ENCODE measurements around the gene TUBA4A. TPM values are rescaled to one million over a fixed set of nuclear protein-coding genes. Genes with fewer than 3 reads are reported as not detected.

Gene TUBA4A
- total RNA-seq, 2 donors from 2014 or later: 43.5 to 51.2 TPM

- no peaks in the 10 kb centered on the region for H3K4me1 ChIP-seq (replicated peaks)
- H3K36me3 ChIP-seq: no peaks in the 10 kb centered on the region
- H3K9me3 ChIP-seq: no peaks in the 10 kb centered on the region
- intact Hi-C loops (cut with DNase I): loop anchor here (10.0 kb wide), 2 partner anchors 77 to 243 kb away; partner anchors contain the start of gene ABCB6
- H3K27ac ChIP-seq: no peak overlapping the region
- H3K27me3 ChIP-seq (replicated peaks; ENCODE audit: insufficient read depth): no peaks in the 10 kb centered on the region
- TF ChIP-seq CTCF (IDR thresholded peaks at IDR 0.05): no peak
- TF ChIP-seq POLR2AphosphoS5 (IDR thresholded peaks at IDR 0.05): no peak
- no peak for TF ChIP-seq POLR2A (IDR thresholded peaks at IDR 0.05)
- no peak overlapping the region for H3K4me3 ChIP-seq
- WGBS: 91% methylated on average over 7 of the region's 7 CpGs
- DNase-seq (ENCODE audit: low spot score): no peak
Measured at GRCh38 chr2:219291394-219291793, 37.7 kb upstream of the TUBA4A start.

GRCh38 chr2:219290381-219291171, 36.9 kb upstream of the TUBA4A start:
- peaks cover 3% of the 10 kb centered on the region for H3K4me1 ChIP-seq (replicated peaks)
- no peak overlapping the region for H3K4me3 ChIP-seq
- H3K27me3 ChIP-seq (replicated peaks; ENCODE audit: insufficient read depth): no peaks in the 10 kb centered on the region
- WGBS: 88% methylated on average over 14 of the region's 16 CpGs
- TF ChIP-seq POLR2AphosphoS5 (IDR thresholded peaks at IDR 0.05) (no peak), POLR2A (IDR thresholded peaks at IDR 0.05) (no peak), CTCF (IDR thresholded peaks at IDR 0.05) (no peak)
- H3K27ac ChIP-seq: no peak overlapping the region
- intact Hi-C loops (cut with DNase I): loop anchor here (10.0 kb wide), 2 partner anchors 76 to 244 kb away; partner anchors contain the start of gene ABCB6
- no peak for DNase-seq (ENCODE audit: low spot score)
- no peaks in the 10 kb centered on the region for H3K36me3 ChIP-seq
- no peaks in the 10 kb centered on the region for H3K9me3 ChIP-seq

GRCh38 chr2:219289537-219290361, 36.0 kb upstream of the TUBA4A start:
- intact Hi-C loops (cut with DNase I): loop anchor here (10.0 kb wide), 2 partner anchors 75 to 245 kb away; partner anchors contain the start of gene ABCB6

GRCh38 chr2:219289195-219289536, 35.4 kb upstream of the TUBA4A start:
- no peak for DNase-seq (ENCODE audit: low spot score)
- intact Hi-C loops (cut with DNase I): no loop called here

More at GRCh38 chr2:219289537-219290361, 36.0 kb upstream of the TUBA4A start:
- no peaks in the 10 kb centered on the region for H3K27me3 ChIP-seq (replicated peaks; ENCODE audit: insufficient read depth)
- H3K36me3 ChIP-seq: peaks cover 0 to 3% of the 10 kb centered on the region in 2 donors
- WGBS: 21% methylated on average over 16 of the region's 16 CpGs
- H3K4me1 ChIP-seq (replicated peaks): peaks cover 9% of the 10 kb centered on the region
- H3K4me3 ChIP-seq: no peak overlapping the region
- TF ChIP-seq POLR2AphosphoS5 (IDR thresholded peaks at IDR 0.05) (peak; percentile 42), POLR2A (IDR thresholded peaks at IDR 0.05) (no peak), CTCF (IDR thresholded peaks at IDR 0.05) (no peak)
- no peak overlapping the region for H3K27ac ChIP-seq
- DNase-seq (ENCODE audit: low spot score): no peak
- no peaks in the 10 kb centered on the region for H3K9me3 ChIP-seq

More at GRCh38 chr2:219289195-219289536, 35.4 kb upstream of the TUBA4A start:
- no peaks in the 10 kb centered on the region for H3K27me3 ChIP-seq (replicated peaks; ENCODE audit: insufficient read depth)
- no peak overlapping the region for H3K4me3 ChIP-seq
- WGBS: 60% methylated on average over 6 of the region's 6 CpGs
- no peak overlapping the region for H3K27ac ChIP-seq
- peaks cover 0 to 8% of the 10 kb centered on the region in 2 donors for H3K36me3 ChIP-seq
- no peaks in the 10 kb centered on the region for H3K9me3 ChIP-seq
- TF ChIP-seq POLR2AphosphoS5 (IDR thresholded peaks at IDR 0.05): no peak
- no peak for TF ChIP-seq POLR2A (IDR thresholded peaks at IDR 0.05)
- no peak for TF ChIP-seq CTCF (IDR thresholded peaks at IDR 0.05)
- peaks cover 9% of the 10 kb centered on the region for H3K4me1 ChIP-seq (replicated peaks)
